H9 (cell line): ENCODE results near the gene ACP6. TPM values are rescaled to one million over a fixed set of nuclear protein-coding genes. Genes with fewer than 3 reads are reported as not detected.

Experiments used
- DNase-seq: peaks from one replicate; pipeline ENCODE4 v3.0.0-alpha.2; 2017
- H2AFZ ChIP-seq: one replicate; pipeline ENCODE4 v1.6.1; 2013; ENCODE audit warnings: mild to moderate bottlenecking, low read length, control low read depth, moderate library complexity
- H2AK5ac ChIP-seq: 2 replicates; pipeline ENCODE4 v1.6.1; 2013; ENCODE audit warnings: low read length, control low read depth, mixed read lengths; ENCODE audit not compliant: insufficient read length
- H2BK120ac ChIP-seq: one replicate; pipeline ENCODE4 v1.6.1; 2013; ENCODE audit warnings: low read depth, mild to moderate bottlenecking, low read length, control low read depth, inconsistent platforms; ENCODE audit not compliant: poor library complexity, severe bottlenecking
- H2BK12ac ChIP-seq: 2 replicates; pipeline ENCODE4 v1.6.1; 2013; ENCODE audit warnings: low read length, control low read depth, mixed read lengths, low read depth; ENCODE audit not compliant: insufficient read length
- H2BK15ac ChIP-seq: 2 replicates; pipeline ENCODE4 v1.6.1; 2013; ENCODE audit warnings: low read depth, low read length, control low read depth
- H2BK20ac ChIP-seq: one replicate; pipeline ENCODE4 v1.6.1; 2013; ENCODE audit warnings: low read depth, mild to moderate bottlenecking, low read length, control low read depth, inconsistent platforms; ENCODE audit not compliant: poor library complexity, severe bottlenecking
- H2BK5ac ChIP-seq: 2 replicates; pipeline ENCODE4 v1.6.1; 2013; ENCODE audit warnings: low read length, control low read depth, mixed read lengths; ENCODE audit not compliant: insufficient read length
- H3K14ac ChIP-seq: 2 replicates; pipeline ENCODE4 v1.6.1; 2013; ENCODE audit warnings: low read length, control low read depth; ENCODE audit not compliant: insufficient read depth
- H3K18ac ChIP-seq: 2 replicates; pipeline ENCODE4 v1.6.1; 2013; ENCODE audit warnings: low read depth, mild to moderate bottlenecking, mixed read lengths, low read length, control low read depth; ENCODE audit not compliant: insufficient read length
- H3K23ac ChIP-seq: 2 replicates; pipeline ENCODE4 v1.6.1; 2013; ENCODE audit warnings: low read length, control low read depth, mixed read lengths, low read depth; ENCODE audit not compliant: insufficient read length
- H3K23me2 ChIP-seq: 2 replicates; pipeline ENCODE4 v1.6.1; 2013; ENCODE audit warnings: low read depth, mild to moderate bottlenecking, mixed read lengths, low read length, control low read depth; ENCODE audit not compliant: insufficient read length, poor library complexity, severe bottlenecking
- H3K27ac ChIP-seq: 2 replicates; pipeline ENCODE4 v1.5.1; 2013; ENCODE audit warnings: low read length, control low read depth, mixed read lengths, low read depth; ENCODE audit not compliant: insufficient read length
- H3K27me3 ChIP-seq: 2 replicates; pipeline ENCODE4 v1.6.1; 2013; ENCODE audit warnings: low read length, control low read depth, inconsistent platforms; ENCODE audit not compliant: insufficient read depth
- H3K4ac ChIP-seq: 2 replicates; pipeline ENCODE4 v1.6.1; 2013; ENCODE audit warnings: low read depth, mild to moderate bottlenecking, control low read depth, inconsistent platforms, low read length, moderate library complexity
- H3K4me1 ChIP-seq: 2 replicates; pipeline ENCODE4 v1.6.1; 2013; ENCODE audit warnings: low read length, control low read depth, inconsistent platforms; ENCODE audit not compliant: insufficient read depth
- H3K4me2 ChIP-seq: 2 replicates; pipeline ENCODE4 v1.6.1; 2013; ENCODE audit warnings: low read length, control low read depth, mixed read lengths; ENCODE audit not compliant: insufficient read length, insufficient read depth
- H3K56ac ChIP-seq: 2 replicates; pipeline ENCODE4 v1.6.1; 2013; ENCODE audit warnings: low read depth, mild to moderate bottlenecking, mixed read lengths, low read length, control low read depth; ENCODE audit not compliant: insufficient read length
- H3K79me1 ChIP-seq: 2 replicates; pipeline ENCODE4 v1.6.1; 2013; ENCODE audit warnings: low read depth, mild to moderate bottlenecking, moderate library complexity, low read length, control low read depth, inconsistent platforms; ENCODE audit not compliant: insufficient read depth, poor library complexity, severe bottlenecking
- H3K79me2 ChIP-seq: 2 replicates; pipeline ENCODE4 v1.6.1; 2013; ENCODE audit warnings: low read length, control low read depth, inconsistent platforms; ENCODE audit not compliant: insufficient read depth
- H3K9ac ChIP-seq: 2 replicates; pipeline ENCODE4 v1.6.1; 2013; ENCODE audit warnings: low read length, control low read depth, mixed read lengths; ENCODE audit not compliant: insufficient read length; ENCODE audit errors: extremely low read depth
- H3K9me3 ChIP-seq: one replicate; pipeline ENCODE4 v1.6.1; 2013; ENCODE audit warnings: low read depth, low read length, inconsistent platforms; ENCODE audit not compliant: control insufficient read depth
- H3T11ph ChIP-seq: one replicate; pipeline ENCODE4 v1.6.1; 2013; ENCODE audit warnings: mild to moderate bottlenecking, low read length, control low read depth, inconsistent platforms
- H4K20me1 ChIP-seq: one replicate; pipeline ENCODE4 v1.6.1; 2013; ENCODE audit not compliant: control insufficient read depth, insufficient read length, insufficient read depth
- H4K5ac ChIP-seq: 2 replicates; pipeline ENCODE4 v1.6.1; 2013; ENCODE audit warnings: low read depth, mild to moderate bottlenecking, mixed read lengths, low read length, control low read depth; ENCODE audit not compliant: insufficient read length
- H4K8ac ChIP-seq: replicated peaks from 2 replicates; pipeline ENCODE4 v1.6.1; 2013; ENCODE audit warnings: low read length, control low read depth, mixed read lengths, low read depth; ENCODE audit not compliant: insufficient read length
- H4K91ac ChIP-seq: 2 replicates; pipeline ENCODE4 v1.6.1; 2013; ENCODE audit warnings: low read depth, mild to moderate bottlenecking, moderate library complexity, mixed read lengths, low read length, control low read depth; ENCODE audit not compliant: insufficient read length
- H3K27ac Mint-ChIP-seq, 3 experiments: 2 replicates in 2 of 3; 3 replicates in 1 of 3; pipeline ENCODE4 v1.8.0; 2020 to 2021; ENCODE audit warnings: mixed read lengths in 3 of 3, mild to moderate bottlenecking in 1 of 3, moderate library complexity in 1 of 3
- H3K27me3 Mint-ChIP-seq: 2 replicates; pipeline ENCODE4 v1.8.0; 2021; ENCODE audit warnings: low read depth, mild to moderate bottlenecking, moderate library complexity, mixed read lengths
- H3K36me3 Mint-ChIP-seq, 3 experiments: 2 replicates in 2 of 3; 3 replicates in 1 of 3; pipeline ENCODE4 v1.8.0; 2020 to 2021; ENCODE audit warnings: low read depth in 3 of 3, mixed read lengths in 3 of 3; ENCODE audit not compliant: insufficient read depth in 1 of 3
- H3K4me1 Mint-ChIP-seq, 2 experiments: 2 replicates each; pipeline ENCODE4 v1.8.0; 2020; ENCODE audit warnings: mixed read lengths in 2 of 2
- H3K4me3 Mint-ChIP-seq, 2 experiments: 2 replicates in 1 of 2; 3 replicates in 1 of 2; pipeline ENCODE4 v1.8.0; 2020 to 2021; ENCODE audit warnings: mild to moderate bottlenecking in 2 of 2, mixed read lengths in 2 of 2, moderate library complexity in 1 of 2
- H3K9me3 Mint-ChIP-seq, 2 experiments: 2 replicates in 1 of 2; 3 replicates in 1 of 2; pipeline ENCODE4 v1.8.0; 2020; ENCODE audit warnings: mild to moderate bottlenecking in 2 of 2, mixed read lengths in 2 of 2, moderate library complexity in 1 of 2
- CTCF ChIP-seq: fragments of 200-600 bp; sonication (generic); conservative IDR thresholded peaks from 3 replicates; pipeline ENCODE4 v1.8.0; 2021; ENCODE audit warnings: antibody characterized with exemption, mild to moderate bottlenecking
- WGBS: extraction: QIAGEN DNeasy Blood & Tissue Kit; methylation state at CpG from one replicate; pipeline ENCODE4 v1.1.7; 2013; ENCODE audit warnings: missing lambda C conversion rate, low lambda C conversion rate, mixed read lengths; ENCODE audit not compliant: insufficient read length; ENCODE audit errors: extremely low coverage; 5-methylcytosine and 5-hydroxymethylcytosine counted together
- total RNA-seq: library from RNA; stranded (reverse); gene quantifications from 2 replicates; pipeline ENCODE4 v1.2.1, GENCODE V29; 2021

ACP6 gene
- total RNA-seq, 1 experiment from 2014 or later: 17.1 TPM

- H3K4ac ChIP-seq: no peak overlapping the region
- H4K20me1 ChIP-seq: no peaks in the 10 kb centered on the region
- no peak for DNase-seq
- Mint-ChIP-seq H3K9me3 (no peaks in the 10 kb centered on the region), H3K36me3 (peaks cover 38 to 78% (median 71%) of the 10 kb centered on the region in 3 experiments; a peak in 6 of 7 replicates), H3K4me1 (peaks cover 11 to 14% of the 10 kb centered on the region in 2 experiments), H3K27ac (peak overlapping the region in 1 of 3 experiments; percentile 26; a peak in 1 of 7 replicates), H3K4me3 (no peak overlapping the region), H3K27me3 (no peaks in the 10 kb centered on the region)
- TF ChIP-seq CTCF: no peak
- H2BK12ac ChIP-seq: no peak overlapping the region
- no peak overlapping the region for H3K27ac ChIP-seq
- H3K18ac ChIP-seq: no peak overlapping the region
- H3K14ac ChIP-seq: no peak overlapping the region
- no CpG with 5 or more reads among the region's 3 CpGs for WGBS
- H2AFZ ChIP-seq: no peak overlapping the region
- no peaks in the 10 kb centered on the region for H3K4me1 ChIP-seq
- H4K8ac ChIP-seq: no peak overlapping the region
- no peaks in the 10 kb centered on the region for H3K79me2 ChIP-seq
- no peak overlapping the region for H2BK5ac ChIP-seq
- no peak overlapping the region for H3K56ac ChIP-seq
- no peaks in the 10 kb centered on the region for H3K79me1 ChIP-seq
- H3K23me2 ChIP-seq: no peaks in the 10 kb centered on the region
- H3T11ph ChIP-seq: no peak overlapping the region
- H3K27me3 ChIP-seq: no peaks in the 10 kb centered on the region
- H3K9me3 ChIP-seq: no peaks in the 10 kb centered on the region
- H4K91ac ChIP-seq: no peak overlapping the region
- no peak overlapping the region for H3K23ac ChIP-seq
- no peak overlapping the region for H2BK15ac ChIP-seq
- no peak overlapping the region for H4K5ac ChIP-seq
- no peak overlapping the region for H2AK5ac ChIP-seq
- no peak overlapping the region for H2BK120ac ChIP-seq
- no peak overlapping the region for H3K9ac ChIP-seq
- no peak overlapping the region for H3K4me2 ChIP-seq
- no peak overlapping the region for H2BK20ac ChIP-seq
Observed at GRCh38 chr1:147611021-147611426, 59.3 kb downstream of the ACP6 start.
